ENCODE data around the gene YY1.
"Not testable (repeated sequence)": the region's sequence is repeated elsewhere in the genome, so short reads cannot be mapped to it uniquely, and the experiment has no call there.

The YY1 gene

DNA sequence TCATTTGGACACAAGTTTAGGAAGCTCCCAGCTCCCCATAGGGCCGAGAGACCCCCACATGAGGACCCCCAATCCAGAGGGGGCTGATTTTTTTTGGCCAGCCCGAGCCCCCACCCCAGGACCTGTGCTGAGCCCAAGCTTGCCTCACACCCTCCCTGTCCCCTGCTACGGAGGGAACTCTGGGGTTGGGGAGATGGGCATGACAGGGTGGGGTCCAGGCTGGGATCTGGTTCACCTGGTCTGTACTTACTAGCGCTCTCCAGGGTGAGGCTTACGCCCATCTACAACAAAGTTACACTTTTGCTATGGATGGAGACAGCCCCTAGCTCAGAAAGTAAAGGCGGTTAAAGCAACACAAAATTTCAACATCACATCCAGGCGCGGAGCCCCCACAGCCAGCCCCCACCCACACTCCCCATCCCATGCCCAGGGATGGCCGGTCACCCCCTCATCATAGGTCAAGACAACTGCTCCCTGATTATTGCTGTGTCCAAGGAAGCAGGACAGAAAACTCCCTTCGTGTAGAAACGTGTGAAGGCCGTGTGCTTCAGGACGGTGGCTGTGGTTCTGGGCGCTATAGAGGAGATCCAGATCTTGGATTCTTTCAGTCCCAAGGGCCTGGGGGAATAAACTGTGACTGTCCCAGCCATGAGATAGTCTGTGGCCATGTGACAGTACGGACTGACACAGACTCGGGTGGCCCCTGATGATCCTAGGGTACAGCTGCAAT lies 56.6 kb downstream of the YY1 start:
- no peak overlapping the region for H3K4me3 ChIP-seq (ENCODE audit: low read depth, low read length)
- TF ChIP-seq, protein P1, sequence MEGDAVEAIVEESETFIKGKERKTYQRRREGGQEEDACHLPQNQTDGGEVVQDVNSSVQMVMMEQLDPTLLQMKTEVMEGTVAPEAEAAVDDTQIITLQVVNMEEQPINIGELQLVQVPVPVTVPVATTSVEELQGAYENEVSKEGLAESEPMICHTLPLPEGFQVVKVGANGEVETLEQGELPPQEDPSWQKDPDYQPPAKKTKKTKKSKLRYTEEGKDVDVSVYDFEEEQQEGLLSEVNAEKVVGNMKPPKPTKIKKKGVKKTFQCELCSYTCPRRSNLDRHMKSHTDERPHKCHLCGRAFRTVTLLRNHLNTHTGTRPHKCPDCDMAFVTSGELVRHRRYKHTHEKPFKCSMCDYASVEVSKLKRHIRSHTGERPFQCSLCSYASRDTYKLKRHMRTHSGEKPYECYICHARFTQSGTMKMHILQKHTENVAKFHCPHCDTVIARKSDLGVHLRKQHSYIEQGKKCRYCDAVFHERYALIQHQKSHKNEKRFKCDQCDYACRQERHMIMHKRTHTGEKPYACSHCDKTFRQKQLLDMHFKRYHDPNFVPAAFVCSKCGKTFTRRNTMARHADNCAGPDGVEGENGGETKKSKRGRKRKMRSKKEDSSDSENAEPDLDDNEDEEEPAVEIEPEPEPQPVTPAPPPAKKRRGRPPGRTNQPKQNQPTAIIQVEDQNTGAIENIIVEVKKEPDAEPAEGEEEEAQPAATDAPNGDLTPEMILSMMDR (IDR thresholded peaks at IDR 0.05; ENCODE audit: borderline replicate concordance, insufficient read depth, low read depth, low read length), result no peak

DNA sequence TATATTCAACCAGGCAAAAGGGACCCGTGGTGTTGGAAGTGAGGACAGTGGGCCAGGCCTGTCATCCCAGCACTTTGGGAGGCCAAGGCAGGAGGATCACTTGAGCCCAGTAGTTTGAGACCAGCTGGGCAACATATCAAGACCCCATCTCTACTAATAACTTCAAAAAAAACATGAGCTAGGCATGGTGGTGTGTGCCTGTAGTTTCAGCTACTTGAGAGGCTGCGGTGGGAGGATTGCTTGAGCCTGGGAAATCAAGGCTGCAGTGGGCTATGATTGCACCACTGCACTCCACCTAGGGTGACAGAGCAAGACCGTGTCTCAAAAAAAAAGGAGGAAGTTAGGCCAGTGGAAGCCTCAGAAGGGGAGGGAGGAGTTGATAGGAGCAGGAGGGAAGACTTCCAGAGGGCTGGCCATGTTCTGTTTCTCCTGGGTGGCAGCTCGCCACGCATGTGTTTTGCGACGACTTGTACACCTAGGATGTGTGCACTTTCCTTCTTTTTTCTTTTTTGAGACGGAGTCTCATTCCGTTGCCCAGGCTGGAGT lies 57.2 kb downstream of the YY1 start:
- H3K4me3 ChIP-seq (ENCODE audit: low read depth, low read length), result no peak overlapping the region
- TF ChIP-seq, protein P1 (IDR thresholded peaks at IDR 0.05; ENCODE audit: borderline replicate concordance, insufficient read depth, low read depth, low read length), result no peak

DNA sequence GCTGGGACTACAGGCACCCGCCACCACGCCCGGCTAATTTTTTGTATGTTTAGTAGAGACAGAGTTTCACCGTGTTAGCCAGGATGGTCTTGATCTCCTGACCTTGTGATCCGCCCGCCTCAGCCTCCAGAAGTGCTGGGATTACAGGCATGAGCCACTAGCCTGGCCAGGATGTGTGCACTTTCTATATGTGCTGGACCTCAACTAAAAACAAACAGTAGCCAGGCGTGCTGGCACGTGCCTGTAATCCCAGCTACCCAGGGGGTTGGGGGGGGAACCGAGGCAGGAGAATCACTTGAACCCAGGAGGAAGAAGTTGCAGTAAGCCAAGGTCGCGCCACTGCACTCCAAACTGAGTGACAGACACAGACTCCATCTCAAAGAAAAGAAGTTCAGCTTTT lies 57.8 kb downstream of the YY1 start:
- not testable (repeated sequence) for H3K4me3 ChIP-seq (ENCODE audit: low read depth, low read length)

DNA sequence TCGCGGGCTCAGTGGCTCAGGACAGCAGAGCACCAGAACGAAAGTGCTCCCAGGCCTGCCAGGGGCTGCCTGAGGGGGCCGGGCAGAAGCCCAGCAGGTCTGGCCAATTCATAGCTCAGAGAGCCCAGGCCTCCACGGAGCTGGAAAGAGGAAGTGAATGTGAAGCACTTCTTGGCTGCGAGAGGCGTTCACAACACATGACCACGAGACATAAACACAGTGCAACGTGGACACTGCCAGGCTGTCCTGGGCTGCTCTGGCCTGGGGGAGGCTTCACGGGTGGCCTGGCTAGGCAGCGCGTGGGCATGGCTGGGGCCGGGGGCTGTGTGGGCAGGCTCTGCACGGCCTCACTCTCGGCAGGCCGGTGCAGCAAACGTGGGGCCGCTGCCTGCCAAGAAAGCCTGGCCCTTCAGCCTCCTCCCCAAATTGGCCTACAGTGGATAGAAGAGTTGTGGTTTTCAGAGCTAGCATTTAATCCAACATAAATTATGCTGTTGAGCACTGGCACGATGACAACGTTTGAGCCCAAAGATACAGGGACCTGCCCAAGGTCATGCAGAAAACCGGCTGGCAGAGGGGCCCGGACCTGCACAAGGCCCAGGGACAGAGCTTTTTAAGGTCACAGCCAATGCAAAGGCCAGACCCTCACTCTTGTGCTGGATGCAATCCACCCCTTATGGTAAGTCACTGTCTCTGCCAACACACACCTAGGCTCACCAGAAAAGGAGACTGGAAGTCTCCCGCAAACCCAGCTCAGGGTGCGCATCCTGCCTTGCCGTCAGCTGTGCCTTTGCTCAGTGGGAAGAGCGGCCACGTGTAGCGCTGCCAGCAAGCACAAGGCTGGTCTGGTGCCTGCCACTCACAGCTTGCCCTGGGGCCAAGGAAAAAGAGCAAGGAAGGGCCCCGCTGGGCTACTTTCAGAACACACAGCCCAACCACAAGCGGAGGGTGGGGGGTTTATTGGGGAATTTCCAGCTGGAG lies 58.7 kb downstream of the YY1 start:
- TF ChIP-seq, protein P1 (IDR thresholded peaks at IDR 0.05; ENCODE audit: borderline replicate concordance, insufficient read depth, low read depth, low read length), result no peak
- no peak overlapping the region for H3K4me3 ChIP-seq (ENCODE audit: low read depth, low read length)

DNA sequence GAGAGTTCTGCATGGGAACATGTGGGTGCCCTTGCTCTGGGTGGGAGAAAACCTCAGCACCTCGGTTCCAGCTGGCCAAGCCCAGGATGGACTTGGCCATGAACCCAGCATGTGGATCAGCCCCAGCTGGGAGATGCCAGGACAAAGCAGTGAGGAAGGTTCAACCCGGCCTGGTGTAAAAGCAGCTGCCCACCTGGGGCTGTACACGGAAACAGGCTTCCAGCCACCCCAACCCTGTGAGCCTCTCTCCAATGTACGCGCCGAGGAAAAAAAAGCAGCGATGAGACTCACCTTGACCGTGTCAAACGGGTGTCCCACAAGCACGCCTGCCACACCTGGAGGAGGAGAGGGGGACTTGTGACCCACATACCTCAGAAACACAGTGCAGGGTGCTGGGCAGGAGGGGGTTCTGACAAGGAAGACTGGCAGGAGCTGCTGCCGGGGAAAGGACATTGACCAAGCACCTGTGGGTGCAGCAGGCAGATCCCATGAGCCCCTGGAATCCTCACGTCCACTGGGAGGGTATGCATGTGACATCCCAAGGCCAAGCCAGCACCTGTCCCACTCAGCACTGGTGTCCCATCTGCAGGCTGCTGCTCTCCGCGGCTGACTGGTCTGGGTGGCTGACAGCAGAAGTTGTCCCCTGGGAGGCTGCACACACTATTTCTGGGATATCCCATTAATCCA lies 59.8 kb downstream of the YY1 start:
- TF ChIP-seq, protein P1 (IDR thresholded peaks at IDR 0.05; ENCODE audit: borderline replicate concordance, insufficient read depth, low read depth, low read length), result no peak
- no peak overlapping the region for H3K4me3 ChIP-seq (ENCODE audit: low read depth, low read length)

DNA sequence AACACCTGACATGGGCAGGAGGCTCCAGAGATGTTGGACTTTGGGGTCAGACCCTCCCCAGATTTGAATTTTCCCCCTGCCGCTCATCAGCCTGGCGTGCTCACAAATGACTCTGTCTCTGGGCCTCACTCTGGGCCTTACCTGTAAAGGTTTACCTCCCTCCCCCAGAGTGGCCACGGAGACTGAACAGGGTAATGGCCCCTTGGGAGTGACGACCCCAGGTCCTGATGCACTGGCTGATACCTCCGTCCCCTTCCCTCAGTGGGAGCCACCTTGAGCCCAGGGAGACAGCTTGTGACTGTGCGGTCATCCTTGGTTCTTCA lies 60.3 kb downstream of the YY1 start:
- TF ChIP-seq, protein P1 (IDR thresholded peaks at IDR 0.05; ENCODE audit: borderline replicate concordance, insufficient read depth, low read depth, low read length), result no peak
- no peak overlapping the region for H3K4me3 ChIP-seq (ENCODE audit: low read depth, low read length)

DNA sequence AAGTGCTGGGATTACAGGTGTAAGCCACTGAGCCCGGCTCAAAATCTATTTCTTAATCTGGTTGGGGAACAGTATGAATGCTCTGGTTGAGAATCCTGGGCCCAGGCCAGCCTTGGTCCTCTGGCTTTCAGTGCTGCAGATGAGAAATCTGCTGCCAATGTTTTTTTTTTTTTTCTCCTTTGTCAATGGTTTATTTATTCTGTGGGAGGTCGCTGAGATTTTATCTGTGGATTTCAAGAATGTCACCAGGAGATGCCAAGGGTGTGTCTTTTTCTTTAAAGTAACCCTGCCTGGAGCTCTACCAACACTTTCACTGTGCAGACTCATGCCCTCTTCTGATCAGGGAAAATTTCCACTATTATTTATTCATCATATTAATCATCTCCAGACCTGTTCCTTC lies 63.7 kb downstream of the YY1 start:
- TF ChIP-seq, protein P1 (IDR thresholded peaks at IDR 0.05; ENCODE audit: borderline replicate concordance, insufficient read depth, low read depth, low read length), result no peak
- H3K4me3 ChIP-seq (ENCODE audit: low read depth, low read length), result no peak overlapping the region

Data from GM12875 (cell line).